Measurements from ENCODE around the gene MTCL1. TPM values are rescaled to one million over a fixed set of nuclear protein-coding genes. Genes with fewer than 3 reads are reported as not detected.

The MTCL1 gene
- total and polyA plus RNA-seq, 9 of the 15 experiments (the other 6 are each of a cell fraction or from before 2014, with no cell fraction given) = 0.21 to 7.4 (median 3.7) TPM

- TF ChIP-seq, protein P1, sequence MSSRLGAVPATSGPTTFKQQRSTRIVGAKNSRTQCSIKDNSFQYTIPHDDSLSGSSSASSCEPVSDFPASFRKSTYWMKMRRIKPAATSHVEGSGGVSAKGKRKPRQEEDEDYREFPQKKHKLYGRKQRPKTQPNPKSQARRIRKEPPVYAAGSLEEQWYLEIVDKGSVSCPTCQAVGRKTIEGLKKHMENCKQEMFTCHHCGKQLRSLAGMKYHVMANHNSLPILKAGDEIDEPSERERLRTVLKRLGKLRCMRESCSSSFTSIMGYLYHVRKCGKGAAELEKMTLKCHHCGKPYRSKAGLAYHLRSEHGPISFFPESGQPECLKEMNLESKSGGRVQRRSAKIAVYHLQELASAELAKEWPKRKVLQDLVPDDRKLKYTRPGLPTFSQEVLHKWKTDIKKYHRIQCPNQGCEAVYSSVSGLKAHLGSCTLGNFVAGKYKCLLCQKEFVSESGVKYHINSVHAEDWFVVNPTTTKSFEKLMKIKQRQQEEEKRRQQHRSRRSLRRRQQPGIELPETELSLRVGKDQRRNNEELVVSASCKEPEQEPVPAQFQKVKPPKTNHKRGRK (tag; IDR thresholded peaks at IDR 0.05) = no peak
- TF ChIP-seq TCFL5 (CRISPR knock-in tag; conservative IDR thresholded peaks at IDR 0.05) = no peak
- no peak for TF ChIP-seq DNMT1 (IDR thresholded peaks at IDR 0.05)
- TF ChIP-seq CBX3 (IDR thresholded peaks at IDR 0.05; ENCODE audit: borderline replicate concordance in 1 of 2, low read length in 2 of 2) = no peak
- TF ChIP-seq MYNN (IDR thresholded peaks at IDR 0.05) = no peak
- TF ChIP-seq MYNN (CRISPR knock-in tag; IDR thresholded peaks at IDR 0.05) = no peak
- no peak for TF ChIP-seq DACH1 (IDR thresholded peaks at IDR 0.05; ENCODE audit: partially characterized antibody)
- TF ChIP-seq HNRNPUL1 (IDR thresholded peaks at IDR 0.05; ENCODE audit: low read length) = no peak
Observed at GRCh38 chr18:8869696-8870095, 164.3 kb downstream of the MTCL1 start (continued).

- H3K4me2 ChIP-seq (ENCODE audit: insufficient read depth, low read length) = no peak overlapping the region
- no peaks in the 10 kb centered on the region for H3K9me1 ChIP-seq (ENCODE audit: control insufficient read depth, insufficient read depth, low read length)
- H3K4me3 ChIP-seq = no peak overlapping the region
- WGBS (ENCODE audit: insufficient coverage, low coverage, missing lambda C conversion rate) = 9% methylated on average over 5 of the region's 5 CpGs
- BruUV-seq (replicated peaks) = no TSS peak
- no peaks in the 10 kb centered on the region for H4K20me1 ChIP-seq (replicated peaks; ENCODE audit: control insufficient read depth, insufficient read depth, low read length)
- FAIRE-seq (no peak), DNase-seq (ENCODE audit: extremely low read depth in 1 of 4, low spot score in 3 of 4) (no peak), ATAC-seq (no peak)
- intact Hi-C loops (cut with micrococcal nuclease) (no loop called here), in situ Hi-C loops (cut with MboI) (no loop called here)
- POLR2A ChIA-PET = interaction anchor here (1.1 kb wide), 1 partner anchor 12 kb away, joined by 3 read pairs; no protein-coding TSS in a partner anchor
- H3K9ac ChIP-seq (ENCODE audit: insufficient read depth in 1 of 2, low read depth in 2 of 2, low read length in 2 of 2) = no peak overlapping the region
- H3K36me3 ChIP-seq (ENCODE audit: control insufficient read depth, insufficient read depth, low read length) = no peaks in the 10 kb centered on the region
- no peaks in the 10 kb centered on the region for H3K9me3 ChIP-seq (replicated peaks; ENCODE audit: control insufficient read depth, insufficient read depth, low read depth, low read length)
- no peaks in the 10 kb centered on the region for H3K79me2 ChIP-seq (ENCODE audit: control insufficient read depth, insufficient read depth, low read length)
- no peak overlapping the region for H2AFZ ChIP-seq (ENCODE audit: low read depth, low read length)
- no peak overlapping the region for H3K27ac ChIP-seq (ENCODE audit: extremely low read depth, low read depth, low read length)
- H3K27me3 ChIP-seq (ENCODE audit: control insufficient read depth in 2 of 2, insufficient read depth in 2 of 2, low read length in 2 of 2) = peaks cover 0 to 10% of the 10 kb centered on the region in 2 experiments; a peak in 2 of 5 replicates
- CTCF ChIA-PET (ENCODE audit: low intra/inter-chr PET ratio) = no interaction called here
- H3K4me1 ChIP-seq (replicated peaks in 1 of 2; ENCODE audit: control insufficient read depth in 2 of 2, insufficient read depth in 2 of 2, low read length in 2 of 2) = peaks cover 16 to 24% of the 10 kb centered on the region in 2 experiments; a peak in 4 of 5 replicates
- TF ChIP-seq, protein P2, sequence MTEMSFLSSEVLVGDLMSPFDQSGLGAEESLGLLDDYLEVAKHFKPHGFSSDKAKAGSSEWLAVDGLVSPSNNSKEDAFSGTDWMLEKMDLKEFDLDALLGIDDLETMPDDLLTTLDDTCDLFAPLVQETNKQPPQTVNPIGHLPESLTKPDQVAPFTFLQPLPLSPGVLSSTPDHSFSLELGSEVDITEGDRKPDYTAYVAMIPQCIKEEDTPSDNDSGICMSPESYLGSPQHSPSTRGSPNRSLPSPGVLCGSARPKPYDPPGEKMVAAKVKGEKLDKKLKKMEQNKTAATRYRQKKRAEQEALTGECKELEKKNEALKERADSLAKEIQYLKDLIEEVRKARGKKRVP (CRISPR knock-in tag; IDR thresholded peaks at IDR 0.05) = no peak
- TF ChIP-seq MEF2A (IDR thresholded peaks at IDR 0.05; ENCODE audit: control insufficient read depth, low read depth, low read length) = no peak
- TF ChIP-seq ELF4 (CRISPR knock-in tag; IDR thresholded peaks at IDR 0.05) = no peak
- TF ChIP-seq ETV1 (tag; conservative IDR thresholded peaks at IDR 0.05; ENCODE audit: low read depth) = no peak
- TF ChIP-seq E2F8 (IDR thresholded peaks at IDR 0.05; ENCODE audit: low read depth, partially characterized antibody) = no peak
- TF ChIP-seq POLR2H (tag; IDR thresholded peaks at IDR 0.05; ENCODE audit: low read depth) = no peak
- TF ChIP-seq, protein P3, sequence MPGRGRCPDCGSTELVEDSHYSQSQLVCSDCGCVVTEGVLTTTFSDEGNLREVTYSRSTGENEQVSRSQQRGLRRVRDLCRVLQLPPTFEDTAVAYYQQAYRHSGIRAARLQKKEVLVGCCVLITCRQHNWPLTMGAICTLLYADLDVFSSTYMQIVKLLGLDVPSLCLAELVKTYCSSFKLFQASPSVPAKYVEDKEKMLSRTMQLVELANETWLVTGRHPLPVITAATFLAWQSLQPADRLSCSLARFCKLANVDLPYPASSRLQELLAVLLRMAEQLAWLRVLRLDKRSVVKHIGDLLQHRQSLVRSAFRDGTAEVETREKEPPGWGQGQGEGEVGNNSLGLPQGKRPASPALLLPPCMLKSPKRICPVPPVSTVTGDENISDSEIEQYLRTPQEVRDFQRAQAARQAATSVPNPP (IDR thresholded peaks at IDR 0.05; ENCODE audit: borderline replicate concordance, insufficient read depth, insufficient read length) = no peak
- TF ChIP-seq ZNF232 (CRISPR knock-in tag; IDR thresholded peaks at IDR 0.05) = no peak
Observed at GRCh38 chr18:8870528-8870927, 165.2 kb downstream of the MTCL1 start.

Data from K562 (cell line).